ENCODE results near the gene ABCG1.

The ABCG1 gene

GRCh38 chr21:42243026-42243425, 24.1 kb downstream of the ABCG1 start:
- Histone ChIP-seq H3K9ac (ENCODE audit: low read length) (no peak overlapping the region), H2AFZ (ENCODE audit: low read length) (no peak overlapping the region), H3K4me2 (ENCODE audit: low read depth, low read length) (no peak overlapping the region), H3K4me1 (ENCODE audit: low read length) (no peaks in the 10 kb centered on the region), H3K27me3 (replicated peaks; ENCODE audit: insufficient read depth, low read length) (peaks cover 60% of the 10 kb centered on the region), H3K4me3 (ENCODE audit: low read length) (no peak overlapping the region), H3K36me3 (replicated peaks; ENCODE audit: insufficient read depth, low read length) (no peaks in the 10 kb centered on the region), H3F3A (ENCODE audit: insufficient read depth, low read length) (no peaks in the 10 kb centered on the region), H3K9me3 (replicated peaks; ENCODE audit: insufficient read depth, low read length) (no peaks in the 10 kb centered on the region), H3K9me2 (replicated peaks; ENCODE audit: insufficient read depth, low read length) (no peaks in the 10 kb centered on the region), H4K20me1 (ENCODE audit: insufficient read depth, low read length) (no peaks in the 10 kb centered on the region), H3K27ac (ENCODE audit: low read length) (no peak overlapping the region), H3K79me2 (ENCODE audit: low read length) (no peaks in the 10 kb centered on the region)
- DNase-seq, result no peak
- TF ChIP-seq CTCF (IDR thresholded peaks at IDR 0.05; ENCODE audit: low read length), result no peak
- TF ChIP-seq EZH2 (optimal IDR thresholded peaks at IDR 0.05; ENCODE audit: low read depth, low read length), result no peak
- no peak for TF ChIP-seq EZH2phosphoT487 (IDR thresholded peaks at IDR 0.05; ENCODE audit: low read length)

DNA sequence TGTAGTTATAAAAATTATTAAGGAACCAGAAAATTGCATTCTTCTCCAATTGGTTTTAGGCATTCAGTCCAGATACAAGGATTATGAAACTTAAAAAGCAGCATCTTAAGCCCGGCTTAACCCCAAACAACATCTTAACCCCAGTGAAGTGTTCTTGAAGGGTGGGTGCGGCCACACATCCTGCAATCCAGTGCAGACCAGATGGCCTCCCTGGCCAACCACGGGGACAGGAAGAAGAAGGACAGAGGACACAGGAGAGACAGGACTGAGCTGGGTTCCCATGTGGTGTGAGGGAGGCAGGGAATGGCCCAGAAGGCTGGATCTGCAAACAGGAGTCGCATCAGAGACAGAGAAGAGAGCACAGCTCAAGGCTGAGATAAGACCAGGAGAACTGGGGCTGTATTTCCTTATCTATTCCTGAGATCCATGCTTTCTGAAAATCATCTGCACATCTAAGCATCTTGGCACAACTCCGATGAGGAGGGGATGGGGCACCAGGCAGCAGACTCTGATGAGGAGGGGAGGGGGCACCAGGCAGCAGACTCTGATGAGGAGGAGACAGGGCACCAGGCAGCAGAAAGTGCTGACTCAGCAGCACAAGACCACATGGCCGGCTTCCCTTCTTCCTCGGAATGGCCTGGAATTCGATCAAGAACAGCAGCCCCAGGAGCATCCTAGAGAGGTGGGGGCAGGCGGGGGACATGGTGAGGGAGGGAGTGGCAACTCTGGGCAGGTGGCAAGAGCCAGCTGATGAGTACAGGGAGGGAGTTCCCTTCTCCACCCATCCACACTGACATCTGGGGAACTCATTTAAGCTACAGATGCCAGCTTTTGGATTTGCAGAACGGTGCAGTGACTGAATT, 26.6 kb downstream of the ABCG1 start:
- H3K9ac ChIP-seq (ENCODE audit: low read length), result no peak overlapping the region
- no peak overlapping the region for H3K4me3 ChIP-seq (ENCODE audit: low read length)
- no peaks in the 10 kb centered on the region for H4K20me1 ChIP-seq (ENCODE audit: insufficient read depth, low read length)
- peaks cover 4% of the 10 kb centered on the region; the same call in 1 of the 2 replicates for H3F3A ChIP-seq (ENCODE audit: insufficient read depth, low read length)
- H2AFZ ChIP-seq (ENCODE audit: low read length), result no peak overlapping the region
- no peak for TF ChIP-seq EZH2phosphoT487 (IDR thresholded peaks at IDR 0.05; ENCODE audit: low read length)
- TF ChIP-seq CTCF (IDR thresholded peaks at IDR 0.05; ENCODE audit: low read length), result no peak
- no peak for TF ChIP-seq EZH2 (optimal IDR thresholded peaks at IDR 0.05; ENCODE audit: low read depth, low read length)
- no peak for DNase-seq
- H3K27me3 ChIP-seq (replicated peaks; ENCODE audit: insufficient read depth, low read length), result peaks cover 60% of the 10 kb centered on the region
- H3K4me1 ChIP-seq (ENCODE audit: low read length), result peaks cover 9% of the 10 kb centered on the region
- H3K79me2 ChIP-seq (ENCODE audit: low read length), result no peaks in the 10 kb centered on the region
- no peaks in the 10 kb centered on the region for H3K9me3 ChIP-seq (replicated peaks; ENCODE audit: insufficient read depth, low read length)
- no peaks in the 10 kb centered on the region for H3K9me2 ChIP-seq (replicated peaks; ENCODE audit: insufficient read depth, low read length)
- H3K4me2 ChIP-seq (ENCODE audit: low read depth, low read length), result no peak overlapping the region
- H3K36me3 ChIP-seq (replicated peaks; ENCODE audit: insufficient read depth, low read length), result no peaks in the 10 kb centered on the region
- H3K27ac ChIP-seq (ENCODE audit: low read length), result no peak overlapping the region

- H3K9me2 ChIP-seq (replicated peaks; ENCODE audit: insufficient read depth, low read length), result no peaks in the 10 kb centered on the region
- no peak overlapping the region for H3K27ac ChIP-seq (ENCODE audit: low read length)
- no peaks in the 10 kb centered on the region for H3K36me3 ChIP-seq (replicated peaks; ENCODE audit: insufficient read depth, low read length)
- no peak overlapping the region for H2AFZ ChIP-seq (ENCODE audit: low read length)
- H3K27me3 ChIP-seq (replicated peaks; ENCODE audit: insufficient read depth, low read length), result peaks cover 77% of the 10 kb centered on the region
- H3K9ac ChIP-seq (ENCODE audit: low read length), result no peak overlapping the region
- H3K4me1 ChIP-seq (ENCODE audit: low read length), result peaks cover 9% of the 10 kb centered on the region
- H3K9me3 ChIP-seq (replicated peaks; ENCODE audit: insufficient read depth, low read length), result no peaks in the 10 kb centered on the region
- H3K79me2 ChIP-seq (ENCODE audit: low read length), result no peaks in the 10 kb centered on the region
- no peak for TF ChIP-seq EZH2 (optimal IDR thresholded peaks at IDR 0.05; ENCODE audit: low read depth, low read length)
- TF ChIP-seq EZH2phosphoT487 (IDR thresholded peaks at IDR 0.05; ENCODE audit: low read length), result no peak
- no peak for TF ChIP-seq CTCF (IDR thresholded peaks at IDR 0.05; ENCODE audit: low read length)
- peaks cover 4% of the 10 kb centered on the region; the same call in 1 of the 2 replicates for H3F3A ChIP-seq (ENCODE audit: insufficient read depth, low read length)
- no peaks in the 10 kb centered on the region for H4K20me1 ChIP-seq (ENCODE audit: insufficient read depth, low read length)
- no peak overlapping the region for H3K4me2 ChIP-seq (ENCODE audit: low read depth, low read length)
- no peak for DNase-seq
- no peak overlapping the region for H3K4me3 ChIP-seq (ENCODE audit: low read length)
Observed at GRCh38 chr21:42247716-42248115, 28.8 kb downstream of the ABCG1 start.
